A549 (cell line): ENCODE data around the gene CHST13.

Source experiments
- CTCF ChIP-seq: fragments of >200 bp; sonication (Bioruptor Twin); formaldehyde crosslinking; IDR thresholded peaks from 3 replicates; pipeline ENCODE4 v1.5.1; 2016
- EP300 ChIP-seq, 2 experiments: fragments of >200 bp; sonication (Bioruptor Twin); formaldehyde crosslinking; IDR thresholded peaks; 2 replicates in 1 of 2; 3 replicates in 1 of 2; pipeline ENCODE4 v1.6.1; 2016 to 2017
- ESRRA ChIP-seq: fragments of 150-350 bp; IDR thresholded peaks from 2 replicates; pipeline ENCODE4 v1.6.1; 2014; ENCODE audit warnings: mild to moderate bottlenecking, low read length, borderline replicate concordance
- NR3C1 ChIP-seq: fragments of >200 bp; sonication (Bioruptor Twin); formaldehyde crosslinking; IDR thresholded peaks from 3 replicates; pipeline ENCODE4 v1.6.1; 2017
- PHF8 ChIP-seq: fragments of 200-600 bp; sonication (generic); IDR thresholded peaks from 2 replicates; pipeline ENCODE4 v1.6.1; 2016; ENCODE audit warnings: low read depth, mild to moderate bottlenecking, antibody characterized with exemption, moderate library complexity, borderline replicate concordance
- POLR2A ChIP-seq: IDR thresholded peaks from 2 replicates; pipeline ENCODE4 v1.6.1; 2012; ENCODE audit warnings: mild to moderate bottlenecking, low read length
- RARB ChIP-seq: fragments of 250-450 bp; sonication (Bioruptor Pico); IDR thresholded peaks from 2 replicates; pipeline ENCODE4 v1.8.0; 2021; ENCODE audit warnings: mild to moderate bottlenecking, moderate library complexity
- RFX5 ChIP-seq: fragments of 450-650 bp; IDR thresholded peaks from 2 replicates; pipeline ENCODE4 v1.7.1; 2014; ENCODE audit warnings: antibody characterized with exemption, mild to moderate bottlenecking, moderate library complexity
- SMC3 ChIP-seq: fragments of >200 bp; sonication (Bioruptor Twin); formaldehyde crosslinking; IDR thresholded peaks from 3 replicates; pipeline ENCODE4 v1.6.1; 2018; ENCODE audit warnings: inconsistent platforms
- TP53 ChIP-seq: fragments of 250-450 bp; sonication (Bioruptor Pico); IDR thresholded peaks from 2 replicates; pipeline ENCODE4 v1.5.0; 2021; ENCODE audit warnings: mild to moderate bottlenecking, moderate library complexity

GRCh38 chr3:126494970-126495230, 29.1 kb upstream of the CHST13 start:
- TF ChIP-seq PHF8 (no peak), TP53 (CRISPR knock-in tag) (no peak), POLR2A (no peak), CTCF (no peak), NR3C1 (no peak), SMC3 (no peak), RARB (CRISPR knock-in tag) (no peak), RFX5 (no peak), EP300 (IDR thresholded peaks at IDR 0.05) (no peak), ESRRA (no peak)
